OCI-LY3 (cell line): Measurements from ENCODE around the gene PLK4.

ENCODE experiments used
- CTCF ChIP-seq: fragments of 200-600, 300-600 bp; sonication (generic); IDR thresholded peaks from 2 replicates; pipeline ENCODE4 v1.5.1; 2014; ENCODE audit warnings: antibody characterized with exemption, low read length, low read depth
- EZH2phosphoT487 ChIP-seq: fragments of 200-600 bp; shearing (Covaris generic); IDR thresholded peaks from 2 replicates; pipeline ENCODE4 v1.6.1; 2018; ENCODE audit warnings: antibody characterized with exemption, mixed run types, low read depth

- no peak for TF ChIP-seq CTCF
- no peak for TF ChIP-seq EZH2phosphoT487
These were observed 15.8 kb downstream of the PLK4 start for GRCh38 chr4:127896528-127896927.
